ENCODE results near the gene FBXW4.

- TF ChIP-seq CTCF (conservative IDR thresholded peaks at IDR 0.05; ENCODE audit: low read length) (no peak), EZH2phosphoT487 (IDR thresholded peaks at IDR 0.05; ENCODE audit: borderline replicate concordance) (no peak)
Observed at GRCh38 chr10:101666083-101666482, 28.9 kb downstream of the FBXW4 start.

Data from Loucy (cell line).